HS-5 (cell line): ENCODE data around the gene GPR180.

ENCODE experiments used
- DNase-seq: peaks from one replicate; pipeline ENCODE4 v3.0.0-alpha.2; 2012; ENCODE audit warnings: low read depth

The GPR180 gene

GRCh38 chr13:94601446-94602431 is at the start of gene GPR180:
TSS of gene GPR180 (plus strand) at chr13:94601857. CDS start at chr13:94601928, 71 bp downstream.
- peak; percentile 84 for DNase-seq

GRCh38 chr13:94552095-94552494 is 49.6 kb upstream of the GPR180 start:
- no peak for DNase-seq

DNA sequence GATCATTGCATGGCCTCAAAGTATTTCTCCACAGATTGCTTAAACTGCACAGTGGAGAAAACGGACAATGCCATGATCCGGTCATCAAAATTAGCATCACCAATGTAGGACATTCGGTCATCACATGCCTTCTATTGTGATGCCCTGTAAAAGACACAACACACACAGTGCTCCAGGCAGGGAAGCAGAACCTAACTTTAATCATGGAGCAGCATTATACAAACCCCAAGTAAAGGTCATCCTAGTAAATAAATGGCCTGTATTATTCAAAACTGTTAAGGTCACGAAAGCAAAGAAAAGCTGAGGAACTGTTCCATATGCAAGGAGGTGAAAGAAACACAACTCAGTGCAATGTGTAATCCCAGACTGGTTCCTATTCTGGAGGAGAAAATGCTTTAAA is 47.9 kb upstream of the GPR180 start:
- DNase-seq: no peak

- DNase-seq: no peak
These were observed 45.6 kb upstream of the GPR180 start for GRCh38 chr13:94556041-94556440.

DNA sequence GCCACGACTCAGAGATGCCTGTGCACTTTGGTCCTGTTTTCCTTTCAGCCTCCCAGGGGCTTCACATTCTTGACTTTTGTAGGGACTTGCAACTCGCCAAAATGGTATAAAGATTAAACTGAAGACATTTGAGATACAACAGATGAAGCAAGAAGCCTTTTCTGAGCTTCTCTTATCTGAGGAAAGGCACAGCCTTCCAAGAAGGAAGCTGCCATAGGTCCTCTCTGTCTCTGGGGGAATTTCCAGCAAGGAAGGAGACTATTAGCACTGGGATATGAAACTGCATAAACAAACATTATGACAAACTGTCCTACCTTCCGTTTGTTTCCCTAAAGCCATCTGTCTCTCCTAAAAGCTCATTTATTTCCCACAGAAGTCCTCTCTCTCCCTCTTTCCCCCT is 45.0 kb upstream of the GPR180 start:
- DNase-seq: no peak

- DNase-seq: no peak
These were observed 43.9 kb upstream of the GPR180 start for GRCh38 chr13:94557684-94558235.

DNA sequence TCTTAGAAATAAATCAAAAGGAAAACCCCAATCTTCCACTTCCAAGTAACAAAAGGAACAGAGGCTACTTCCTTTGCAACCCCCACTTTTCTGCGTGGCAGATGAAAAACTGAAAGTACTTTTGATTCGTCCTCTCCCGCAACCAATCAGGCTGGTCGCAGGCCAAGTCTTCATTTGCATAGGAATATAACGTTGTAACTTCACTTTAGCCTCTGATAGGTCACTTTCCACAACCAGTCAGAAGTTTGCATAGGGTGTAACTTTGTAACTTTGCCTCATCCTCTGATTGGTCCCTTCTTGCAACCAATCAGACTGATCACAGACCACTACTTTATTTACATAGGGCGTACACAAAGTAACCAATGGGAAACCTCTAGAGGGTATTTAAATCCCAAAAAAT is 42.9 kb upstream of the GPR180 start:
- no peak for DNase-seq

DNA sequence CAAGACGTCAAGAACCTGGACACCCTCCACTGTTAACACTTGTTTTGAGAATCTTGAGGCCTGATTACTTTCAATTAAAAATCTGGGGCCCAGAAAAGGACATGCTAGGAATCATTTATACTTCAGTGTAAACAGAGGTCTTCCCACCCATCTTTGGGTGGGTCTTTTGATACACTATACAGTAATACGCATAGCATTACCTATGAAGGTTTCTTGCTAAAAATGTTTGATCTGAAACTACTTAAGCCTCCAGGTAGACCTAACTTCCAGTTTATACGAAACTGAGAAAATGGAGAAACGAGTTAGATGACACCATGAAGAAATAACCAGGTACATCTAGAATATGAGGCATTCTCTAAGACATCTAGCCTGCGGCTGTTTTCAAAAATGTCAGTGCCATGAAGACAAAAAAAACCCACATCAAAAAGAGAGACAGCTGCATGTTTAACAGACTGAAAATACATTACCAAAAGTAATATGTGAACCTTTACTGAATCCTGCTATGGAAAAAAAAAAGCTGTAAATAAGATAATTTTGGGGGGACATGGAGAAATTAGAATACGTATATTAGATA is 42.3 kb upstream of the GPR180 start:
- DNase-seq: no peak

DNA sequence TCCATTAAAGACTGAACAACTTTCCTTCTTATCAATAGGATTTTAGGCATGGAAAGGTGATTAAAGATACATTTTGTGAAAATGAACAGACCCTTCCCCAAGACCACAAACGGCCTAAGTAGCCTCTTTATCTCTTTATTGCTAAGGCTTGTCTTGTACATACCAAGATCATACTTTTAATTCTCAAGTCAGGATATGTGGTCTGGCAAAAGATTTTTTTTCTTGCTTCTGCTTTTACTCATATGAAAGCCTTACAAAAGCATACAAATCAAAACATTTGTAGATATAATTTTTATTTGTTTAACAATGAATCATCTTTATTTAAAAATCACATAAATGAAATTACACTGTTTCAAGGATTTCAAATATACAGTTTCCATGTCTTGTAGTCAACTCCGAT is 41.5 kb upstream of the GPR180 start:
- DNase-seq: no peak

DNA sequence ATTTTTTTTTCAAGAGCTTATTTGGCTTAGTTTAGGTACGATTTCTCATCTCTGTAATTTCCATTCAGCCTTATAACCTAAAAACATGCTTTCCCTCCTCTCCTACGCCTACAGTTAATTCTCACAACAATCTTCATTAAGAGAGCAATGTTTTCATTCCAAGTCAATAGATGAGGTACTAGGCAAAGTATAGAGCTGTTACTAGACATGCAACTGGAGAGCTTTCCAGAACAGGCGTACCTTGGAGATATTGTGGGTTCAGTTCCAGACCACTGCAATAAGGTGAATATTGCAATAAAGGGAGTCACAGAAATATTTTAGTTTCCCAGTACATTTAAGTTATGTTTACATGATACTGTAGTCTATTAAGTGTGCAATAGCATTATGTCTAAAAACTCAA is 40.5 kb upstream of the GPR180 start:
- DNase-seq: no peak

DNA sequence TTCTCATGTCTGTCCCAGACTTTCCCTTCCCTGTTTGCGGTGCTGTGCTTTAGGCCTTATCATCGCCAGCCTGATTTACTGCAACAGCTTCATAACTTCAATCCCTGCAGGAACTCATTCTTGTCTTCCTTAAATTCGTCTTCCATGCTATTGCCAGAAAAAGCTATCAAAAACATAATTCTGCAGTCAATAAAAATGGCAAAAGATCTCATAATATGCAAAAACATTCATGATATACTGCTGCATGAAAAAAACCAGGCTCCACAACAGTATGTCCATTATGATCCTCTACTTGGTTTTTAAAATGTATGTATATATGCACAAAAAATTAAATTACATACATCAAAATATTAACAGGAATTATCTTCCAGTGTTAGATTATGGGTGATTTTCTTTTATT is 34.1 kb upstream of the GPR180 start:
- DNase-seq: no peak

DNA sequence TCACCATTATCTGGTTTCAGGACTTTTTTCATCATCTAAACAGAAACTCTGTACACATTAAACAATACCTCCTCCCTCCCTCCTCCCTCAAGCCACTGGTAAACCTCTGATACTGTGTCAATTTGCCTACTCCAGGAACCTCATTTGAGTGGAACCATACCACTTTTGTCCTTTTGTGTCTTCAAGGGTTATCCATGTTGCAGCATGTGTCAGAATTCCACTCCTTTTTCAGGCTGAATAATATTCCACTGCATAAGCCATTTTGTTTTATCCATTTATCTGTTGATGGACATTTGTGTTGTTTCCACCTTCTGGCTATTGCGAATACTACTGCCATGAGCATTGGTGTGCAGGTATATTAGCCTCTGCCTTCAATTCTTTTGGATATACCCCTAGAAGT is 33.2 kb upstream of the GPR180 start:
- DNase-seq: no peak

- no peak for DNase-seq
These were observed 32.0 kb upstream of the GPR180 start for GRCh38 chr13:94569615-94570014.

GRCh38 chr13:94579063-94579462 is 22.6 kb upstream of the GPR180 start:
- no peak for DNase-seq

DNA sequence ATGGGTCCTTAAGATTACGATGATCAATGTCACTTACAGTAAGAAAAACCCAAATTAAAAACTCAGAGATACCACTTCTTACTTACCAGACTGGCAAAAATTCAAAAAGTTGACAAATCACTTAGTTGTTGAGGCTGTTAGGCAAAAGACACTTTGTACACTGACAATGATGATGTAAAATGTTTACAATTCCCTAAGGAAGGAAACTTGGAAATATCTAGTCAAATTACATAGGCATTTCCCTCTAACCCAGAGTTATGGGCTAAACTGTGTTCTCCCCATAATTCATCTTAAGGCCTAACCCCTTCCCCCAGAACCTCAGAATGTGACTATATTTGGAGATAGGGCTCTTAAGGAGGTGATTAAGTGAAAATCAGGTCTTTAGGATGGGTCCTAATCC is 17.7 kb upstream of the GPR180 start:
- DNase-seq: no peak

DNA sequence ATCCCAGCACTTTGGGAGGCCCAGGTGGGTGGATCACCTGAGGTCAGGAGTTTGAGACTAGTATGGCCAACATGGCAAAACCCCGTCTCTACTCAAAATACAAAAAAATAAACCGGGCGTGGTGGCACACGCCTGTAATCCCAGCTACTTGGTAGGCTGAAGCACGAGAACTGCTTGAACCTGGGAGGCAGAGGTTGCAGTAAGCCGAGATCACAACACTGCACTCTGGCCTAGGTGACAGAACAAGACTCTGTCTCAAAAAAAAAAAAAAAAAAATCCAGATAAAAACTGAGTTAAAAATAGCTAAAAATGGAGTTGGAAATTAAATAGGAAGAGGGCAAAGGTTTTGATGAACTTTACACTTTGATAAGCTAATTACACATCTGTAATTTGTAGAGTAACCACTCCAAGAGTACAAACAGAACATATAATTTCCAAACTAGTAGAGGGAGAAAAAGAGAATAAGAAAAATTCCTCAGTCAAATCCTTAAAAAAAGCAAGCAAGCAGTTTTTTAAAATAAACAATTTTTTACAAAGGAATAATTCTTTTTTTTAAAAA is 16.0 kb upstream of the GPR180 start:
- DNase-seq: no peak

DNA sequence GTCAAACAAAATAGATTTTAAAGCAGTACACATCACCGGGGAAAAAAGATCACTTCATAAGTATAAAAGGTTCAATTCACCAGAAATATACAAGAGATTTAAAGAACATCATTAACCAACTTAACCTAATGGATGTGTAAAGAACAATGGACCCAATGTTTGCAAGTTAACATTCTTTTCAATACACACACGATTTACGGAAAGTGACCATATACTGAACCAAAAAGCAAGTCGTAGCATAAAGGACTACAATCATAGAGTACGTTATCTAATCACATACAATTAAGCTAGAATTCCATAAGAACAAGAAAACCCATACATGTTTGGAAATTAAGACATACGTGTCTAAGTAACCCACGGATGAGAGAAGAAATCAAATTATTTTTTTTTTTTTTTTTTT is 15.3 kb upstream of the GPR180 start:
- DNase-seq: no peak

GRCh38 chr13:94588541-94588940 is 13.1 kb upstream of the GPR180 start:
- no peak for DNase-seq

DNA sequence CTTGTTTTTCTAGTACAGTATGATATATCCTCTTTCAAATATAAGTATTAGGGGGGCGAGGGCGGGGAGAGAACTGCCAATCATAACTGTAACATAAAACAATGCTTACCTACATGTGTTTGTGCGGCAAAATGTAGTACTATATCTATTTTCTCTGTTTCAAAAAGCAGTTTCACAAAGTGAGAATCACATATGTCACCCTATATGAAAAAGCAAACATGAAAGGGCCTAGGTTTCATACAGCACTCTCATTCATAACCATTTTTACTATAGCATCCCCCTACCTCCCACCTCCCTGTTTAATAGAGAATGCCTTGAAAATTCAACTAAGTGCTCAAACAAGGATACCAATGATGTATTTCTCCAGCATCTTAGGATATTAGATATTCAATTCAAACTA is 10.9 kb upstream of the GPR180 start:
- DNase-seq: no peak

- no peak for DNase-seq
These were observed 6.4 kb upstream of the GPR180 start for GRCh38 chr13:94595001-94595949.

DNA sequence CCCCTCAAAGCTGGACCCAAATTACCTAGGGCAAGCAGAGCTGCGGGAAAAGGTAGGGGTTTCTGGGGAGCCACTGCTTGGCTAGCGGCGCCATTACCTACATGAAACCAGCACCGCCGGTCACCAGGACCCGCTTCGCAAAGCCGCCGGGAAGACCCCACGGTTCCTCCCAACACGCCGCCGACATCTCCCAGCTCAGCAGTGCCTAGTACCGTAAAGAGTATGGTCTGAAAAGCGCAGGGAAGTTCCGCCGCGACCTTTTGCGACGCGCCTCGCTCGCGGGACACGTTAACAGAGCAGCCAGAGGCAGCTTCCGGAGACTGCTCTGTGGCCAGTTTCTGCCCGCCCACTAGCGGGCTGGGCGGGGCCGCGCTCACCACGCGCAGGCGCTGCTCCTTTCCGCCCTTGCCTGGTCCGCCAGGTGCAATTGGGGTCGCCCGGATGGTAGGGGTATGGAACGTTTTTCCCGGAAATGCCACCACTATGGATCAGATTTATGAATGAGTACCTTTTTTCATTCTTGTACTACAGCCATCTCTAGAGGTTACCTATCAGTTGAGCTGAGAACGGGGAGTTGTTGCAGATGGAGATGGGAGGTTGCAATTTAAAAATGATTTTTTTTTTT is 5.6 kb upstream of the GPR180 start, which contains the start of gene TGDS:
Gene TGDS (minus strand): TSS at position 203 of the 625 bp plus-strand sequence. CDS start 16 bp downstream, at position 187.
- no peak for DNase-seq
